HT1080 (cell line): ENCODE results near the gene GABRA6. TPM values are rescaled to one million over a fixed set of nuclear protein-coding genes. Genes with fewer than 3 reads are reported as not detected.
"Not testable (repeated sequence)": the region's sequence is repeated elsewhere in the genome, so short reads cannot be mapped to it uniquely, and the experiment has no call there.

Source experiments
- DNase-seq: peaks from one replicate; pipeline ENCODE4 v3.0.0-alpha.2; 2015; ENCODE audit warnings: low read depth
- polyA plus RNA-seq, 2 experiments: library from polyadenylated mRNA; depleted of rRNA; stranded (reverse); fragments of >200 nt; gene quantifications; 2 replicates each; pipeline ENCODE4 v1.2.3, GENCODE V29; 2015
- total RNA-seq: library from RNA; depleted of rRNA; stranded (reverse); fragments of >200 nt; shearing (Covaris generic); gene quantifications from 2 replicates; pipeline ENCODE4 v1.2.3, GENCODE V29; 2014; rRNA removed

Gene GABRA6
- total RNA-seq, result 1.9 and 2.9 TPM in 2 replicates
- 7.1 and 7.2 TPM in 2 replicates for polyA plus RNA-seq (2015; cell fraction: cytosol; rRNA removed)
- 7.3 and 7.6 TPM in 2 replicates for polyA plus RNA-seq (2015; cell fraction: nucleus; rRNA removed)

- peak; percentile 2 for DNase-seq
Measured at GRCh38 chr5:161685461-161685860, at the start of gene GABRA6. Gene GABRA6, plus strand, starts transcription at chr5:161685721. Its CDS starts 269 bp downstream, at chr5:161685990.

- DNase-seq, result no peak
Measured at GRCh38 chr5:161637591-161637990, 47.9 kb upstream of the GABRA6 start.

- no peak for DNase-seq
Measured at GRCh38 chr5:161641444-161641843, 44.1 kb upstream of the GABRA6 start.

GRCh38 chr5:161645264-161645663 lies 40.3 kb upstream of the GABRA6 start:
- DNase-seq, result no peak

- DNase-seq, result not testable (repeated sequence)
Measured at GRCh38 chr5:161651926-161652325, 33.6 kb upstream of the GABRA6 start.

GRCh38 chr5:161660806-161661205 lies 24.7 kb upstream of the GABRA6 start:
- no peak for DNase-seq

GRCh38 chr5:161663431-161663830 lies 22.1 kb upstream of the GABRA6 start:
- no peak for DNase-seq

- peak; percentile 3 for DNase-seq
Measured at GRCh38 chr5:161676103-161676502, 9.4 kb upstream of the GABRA6 start.

- DNase-seq, result no peak
Measured at GRCh38 chr5:161686149-161686548, 628 bp downstream of the GABRA6 start.

- no peak for DNase-seq
Measured at GRCh38 chr5:161686881-161687280, 1.4 kb downstream of the GABRA6 start.

GRCh38 chr5:161687316-161687715 lies 1.8 kb downstream of the GABRA6 start:
- DNase-seq, result no peak

- no peak for DNase-seq
Measured at GRCh38 chr5:161691911-161692310, 6.4 kb downstream of the GABRA6 start.

GRCh38 chr5:161697001-161697400 lies 11.5 kb downstream of the GABRA6 start:
- DNase-seq, result no peak

GRCh38 chr5:161700065-161700464 lies 14.5 kb downstream of the GABRA6 start:
- no peak for DNase-seq

- DNase-seq, result no peak
Measured at GRCh38 chr5:161703528-161703927, 18.0 kb downstream of the GABRA6 start.

GRCh38 chr5:161707382-161707781 lies 21.9 kb downstream of the GABRA6 start:
- DNase-seq, result no peak

- DNase-seq, result no peak
Measured at GRCh38 chr5:161709239-161709638, 23.7 kb downstream of the GABRA6 start.

GRCh38 chr5:161713042-161713441 lies 27.5 kb downstream of the GABRA6 start:
- DNase-seq, result no peak

- no peak for DNase-seq
Measured at GRCh38 chr5:161719157-161719556, 33.6 kb downstream of the GABRA6 start.

- DNase-seq, result no peak
Measured at GRCh38 chr5:161720460-161720859, 34.9 kb downstream of the GABRA6 start.

- no peak for DNase-seq
Measured at GRCh38 chr5:161734741-161735140, 49.2 kb downstream of the GABRA6 start.

- DNase-seq, result no peak
Measured at GRCh38 chr5:161740433-161740832, 54.9 kb downstream of the GABRA6 start.

- no peak for DNase-seq
Measured at GRCh38 chr5:161744276-161744675, 58.8 kb downstream of the GABRA6 start.

GRCh38 chr5:161745392-161745791 lies 59.9 kb downstream of the GABRA6 start:
- DNase-seq, result no peak
